ENCODE results near the gene STK10.

STK10 gene

GRCh38 chr5:172142709-172143215 is 45.3 kb downstream of the STK10 start:
- no peak for DNase-seq (ENCODE audit: low read depth)

GRCh38 chr5:172141949-172142319 is 46.1 kb downstream of the STK10 start:
- DNase-seq (ENCODE audit: low read depth) = no peak

- DNase-seq (ENCODE audit: low read depth) = no peak
Measured at GRCh38 chr5:172140866-172141265, 47.2 kb downstream of the STK10 start.

- no peak for DNase-seq (ENCODE audit: low read depth)
Measured at GRCh38 chr5:172140120-172140519, 47.9 kb downstream of the STK10 start.

- no peak for DNase-seq (ENCODE audit: low read depth)
Measured at GRCh38 chr5:172137046-172137445, 51.0 kb downstream of the STK10 start.

- DNase-seq (ENCODE audit: low read depth) = peak; percentile 39
Measured at GRCh38 chr5:172133359-172134029, 54.5 kb downstream of the STK10 start.

GRCh38 chr5:172131690-172132089 is 56.3 kb downstream of the STK10 start:
- DNase-seq (ENCODE audit: low read depth) = no peak

- DNase-seq (ENCODE audit: low read depth) = no peak
Measured at GRCh38 chr5:172129256-172129910, 58.6 kb downstream of the STK10 start.

- DNase-seq (ENCODE audit: low read depth) = no peak
Measured at GRCh38 chr5:172127581-172127980, 60.4 kb downstream of the STK10 start.

GRCh38 chr5:172123269-172123692 is 64.7 kb downstream of the STK10 start:
- DNase-seq (ENCODE audit: low read depth) = no peak

- DNase-seq (ENCODE audit: low read depth) = no peak
Measured at GRCh38 chr5:172119921-172120688, 67.9 kb downstream of the STK10 start.

- DNase-seq (ENCODE audit: low read depth) = no peak
Measured at GRCh38 chr5:172118891-172119290, 69.1 kb downstream of the STK10 start.

GRCh38 chr5:172117977-172118701 is 69.9 kb downstream of the STK10 start:
- DNase-seq (ENCODE audit: low read depth) = no peak

- no peak for DNase-seq (ENCODE audit: low read depth)
Measured at GRCh38 chr5:172115541-172115982, 72.5 kb downstream of the STK10 start.

GRCh38 chr5:172114875-172115422 is 73.1 kb downstream of the STK10 start:
- DNase-seq (ENCODE audit: low read depth) = peak; percentile 71

- DNase-seq (ENCODE audit: low read depth) = peak; percentile 44
Measured at GRCh38 chr5:172113036-172113435, 75.0 kb downstream of the STK10 start.

- no peak for DNase-seq (ENCODE audit: low read depth)
Measured at GRCh38 chr5:172111852-172112225, 76.2 kb downstream of the STK10 start.

- peak; percentile 66 for DNase-seq (ENCODE audit: low read depth)
Measured at GRCh38 chr5:172110921-172111851, 76.8 kb downstream of the STK10 start.

- DNase-seq (ENCODE audit: low read depth) = no peak
Measured at GRCh38 chr5:172110260-172110815, 77.7 kb downstream of the STK10 start.

- no peak for DNase-seq (ENCODE audit: low read depth)
Measured at GRCh38 chr5:172109749-172110148, 78.3 kb downstream of the STK10 start.
